ENCODE results near the gene CAMK1D. TPM values are rescaled to one million over a fixed set of nuclear protein-coding genes. Genes with fewer than 3 reads are reported as not detected.

CAMK1D gene
- total and polyA plus RNA-seq, 8 donors, result 1.4 to 26.9 (median 3.9) TPM

DNA sequence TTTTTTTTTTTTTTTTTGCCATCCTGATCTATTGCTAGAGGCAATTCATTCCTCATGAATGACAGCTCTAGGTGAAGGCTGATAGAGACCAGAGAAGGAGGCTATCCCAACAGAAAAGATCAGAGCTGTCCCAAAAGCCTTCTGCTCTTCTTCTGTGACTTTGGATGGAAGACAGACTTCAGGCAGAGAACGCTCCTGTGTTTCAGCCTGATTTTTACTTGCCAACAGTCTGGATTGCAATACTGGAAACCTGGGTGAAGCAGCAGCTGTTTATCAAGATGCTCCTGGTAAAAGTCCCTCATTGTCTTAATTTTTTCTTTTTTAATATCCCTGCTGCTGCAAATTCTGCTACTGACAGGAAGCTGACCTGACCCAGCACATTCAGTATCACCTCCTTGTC, 432.6 kb downstream of the CAMK1D start:
- H3K4me1 ChIP-seq, result peaks cover 0 to 5% (median 0%) of the 10 kb centered on the region in 4 donors
- no peaks in the 10 kb centered on the region for H3K9me3 ChIP-seq
- TF ChIP-seq POLR2A (IDR thresholded peaks at IDR 0.05), result no peak
- no peak for TF ChIP-seq EP300 (IDR thresholded peaks at IDR 0.05)
- WGBS, 5 donors, result 78 to 92% (median 82%) methylated on average over 1 of the region's 1 CpG
- H3K27me3 ChIP-seq, result no peaks in the 10 kb centered on the region
- no peak overlapping the region for H3K4me3 ChIP-seq
- intact Hi-C loops (cut with DNase I; ENCODE audit: low total_unique reads), result loop anchor here (10.0 kb wide), 1 partner anchor 113 kb away; no protein-coding TSS in a partner anchor
- DNase-seq, result no peak
- H3K27ac ChIP-seq, result no peak overlapping the region
- H3K36me3 ChIP-seq, result no peaks in the 10 kb centered on the region

DNA sequence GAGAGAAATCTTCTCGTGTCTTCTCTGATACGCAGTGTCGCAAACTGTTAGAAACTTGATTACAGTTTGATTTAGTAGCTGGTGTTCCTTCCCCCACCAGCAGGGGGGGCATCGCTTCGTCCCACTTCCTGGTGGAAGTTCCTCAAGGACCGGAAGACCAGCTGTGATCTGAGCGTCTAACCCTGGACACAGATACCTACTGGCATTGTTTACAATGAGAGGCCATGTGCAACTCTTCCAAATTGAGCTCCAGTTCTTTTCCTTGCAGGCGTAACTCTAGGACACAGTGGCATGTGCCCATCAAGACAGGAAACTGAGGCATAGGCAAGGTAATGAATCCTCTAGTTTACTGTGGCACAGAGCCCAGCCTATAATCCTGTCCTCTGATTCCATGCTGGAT, 433.2 kb downstream of the CAMK1D start:
- Histone ChIP-seq H3K4me3 (no peak overlapping the region), H3K27ac (no peak overlapping the region), H3K9me3 (no peaks in the 10 kb centered on the region), H3K4me1 (peaks cover 0 to 5% (median 0%) of the 10 kb centered on the region in 4 donors), H3K36me3 (no peaks in the 10 kb centered on the region), H3K27me3 (no peaks in the 10 kb centered on the region)
- intact Hi-C loops (cut with DNase I; ENCODE audit: low total_unique reads), result loop anchor here (10.0 kb wide), 1 partner anchor 112 kb away; no protein-coding TSS in a partner anchor
- 50 to 56% (median 53%) methylated on average over 8 of the region's 8 CpGs for WGBS, 5 donors
- DNase-seq, result peak; percentile 47 to 49
- TF ChIP-seq POLR2A (IDR thresholded peaks at IDR 0.05) (no peak), EP300 (IDR thresholded peaks at IDR 0.05) (no peak), POLR2AphosphoS5 (IDR thresholded peaks at IDR 0.05) (no peak)
- TF ChIP-seq, protein P1, sequence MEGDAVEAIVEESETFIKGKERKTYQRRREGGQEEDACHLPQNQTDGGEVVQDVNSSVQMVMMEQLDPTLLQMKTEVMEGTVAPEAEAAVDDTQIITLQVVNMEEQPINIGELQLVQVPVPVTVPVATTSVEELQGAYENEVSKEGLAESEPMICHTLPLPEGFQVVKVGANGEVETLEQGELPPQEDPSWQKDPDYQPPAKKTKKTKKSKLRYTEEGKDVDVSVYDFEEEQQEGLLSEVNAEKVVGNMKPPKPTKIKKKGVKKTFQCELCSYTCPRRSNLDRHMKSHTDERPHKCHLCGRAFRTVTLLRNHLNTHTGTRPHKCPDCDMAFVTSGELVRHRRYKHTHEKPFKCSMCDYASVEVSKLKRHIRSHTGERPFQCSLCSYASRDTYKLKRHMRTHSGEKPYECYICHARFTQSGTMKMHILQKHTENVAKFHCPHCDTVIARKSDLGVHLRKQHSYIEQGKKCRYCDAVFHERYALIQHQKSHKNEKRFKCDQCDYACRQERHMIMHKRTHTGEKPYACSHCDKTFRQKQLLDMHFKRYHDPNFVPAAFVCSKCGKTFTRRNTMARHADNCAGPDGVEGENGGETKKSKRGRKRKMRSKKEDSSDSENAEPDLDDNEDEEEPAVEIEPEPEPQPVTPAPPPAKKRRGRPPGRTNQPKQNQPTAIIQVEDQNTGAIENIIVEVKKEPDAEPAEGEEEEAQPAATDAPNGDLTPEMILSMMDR (IDR thresholded peaks at IDR 0.05), result peak in 4 of 7 experiments; percentile 65 to 74 (median 68)

DNA sequence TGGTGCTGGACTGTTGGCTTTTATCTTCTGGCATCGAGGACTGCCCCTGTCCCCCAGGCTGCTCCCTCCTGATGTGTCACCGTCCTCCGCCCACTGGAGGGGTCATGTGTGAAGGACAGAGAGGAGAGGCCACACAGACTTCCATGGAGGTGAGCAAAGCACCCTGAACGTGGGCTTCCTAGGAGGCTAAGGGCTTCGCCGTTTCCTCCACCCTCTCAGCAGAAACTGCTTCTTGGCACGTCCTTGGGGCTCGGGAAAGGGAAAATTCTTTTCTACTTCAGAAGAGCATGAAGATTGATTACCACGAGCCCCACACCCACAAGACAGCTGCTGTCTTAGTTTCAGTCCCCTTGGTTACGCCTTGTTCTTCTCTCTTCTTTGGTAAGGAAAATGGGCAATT, 433.9 kb downstream of the CAMK1D start:
- H3K27ac ChIP-seq, result no peak overlapping the region

DNA sequence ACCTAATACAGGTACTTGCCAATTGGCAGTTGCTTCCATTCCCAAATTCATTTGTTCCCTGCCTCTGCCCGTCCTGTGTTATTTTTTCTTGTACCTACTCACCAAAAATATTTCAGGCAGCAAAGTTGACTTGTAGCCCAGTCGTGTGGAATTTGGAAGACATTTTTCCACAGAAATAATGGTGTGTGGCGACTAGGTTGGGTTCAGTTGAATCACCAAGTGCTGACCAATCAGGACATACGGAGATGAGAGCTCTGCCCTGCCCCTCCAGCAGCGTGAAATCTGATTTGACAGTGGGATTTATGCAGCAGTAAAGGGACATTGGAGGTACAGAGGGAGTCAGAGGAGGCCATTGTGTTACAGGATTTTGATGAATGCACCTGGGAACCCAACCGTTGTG, 435.3 kb downstream of the CAMK1D start:
- TF ChIP-seq, protein P1 (IDR thresholded peaks at IDR 0.05), result no peak
- no peak for TF ChIP-seq EP300 (IDR thresholded peaks at IDR 0.05)
- no peak for TF ChIP-seq POLR2AphosphoS5 (IDR thresholded peaks at IDR 0.05)
- no peak for TF ChIP-seq POLR2A (IDR thresholded peaks at IDR 0.05)
- Histone ChIP-seq H3K4me3 (no peak overlapping the region), H3K36me3 (no peaks in the 10 kb centered on the region), H3K27me3 (no peaks in the 10 kb centered on the region), H3K27ac (no peak overlapping the region), H3K4me1 (peaks cover 0 to 5% (median 0%) of the 10 kb centered on the region in 4 donors), H3K9me3 (no peaks in the 10 kb centered on the region)
- no peak for DNase-seq
- intact Hi-C loops (cut with DNase I; ENCODE audit: low total_unique reads), result loop anchor here (10.0 kb wide), 1 partner anchor 110 kb away; no protein-coding TSS in a partner anchor
- WGBS, 5 donors, result 82 to 91% (median 87%) methylated on average over 6 of the region's 6 CpGs

More for the DNA sequence above, 433.9 kb downstream of the CAMK1D start:
- Histone ChIP-seq H3K4me3 (no peak overlapping the region), H3K9me3 (no peaks in the 10 kb centered on the region), H3K4me1 (peaks cover 0 to 5% (median 0%) of the 10 kb centered on the region in 4 donors), H3K36me3 (no peaks in the 10 kb centered on the region), H3K27me3 (no peaks in the 10 kb centered on the region)
- DNase-seq, result peak in 1 of 2 donors; percentile 77
- 62 to 79% (median 72%) methylated on average over 10 of the region's 10 CpGs for WGBS, 5 donors
- no peak for TF ChIP-seq EP300 (IDR thresholded peaks at IDR 0.05)
- TF ChIP-seq POLR2A (IDR thresholded peaks at IDR 0.05), result no peak
- no peak for TF ChIP-seq POLR2AphosphoS5 (IDR thresholded peaks at IDR 0.05)
- TF ChIP-seq, protein P1 (IDR thresholded peaks at IDR 0.05), result no peak
- intact Hi-C loops (cut with DNase I; ENCODE audit: low total_unique reads), result loop anchor here (10.0 kb wide), 1 partner anchor 112 kb away; no protein-coding TSS in a partner anchor

DNA sequence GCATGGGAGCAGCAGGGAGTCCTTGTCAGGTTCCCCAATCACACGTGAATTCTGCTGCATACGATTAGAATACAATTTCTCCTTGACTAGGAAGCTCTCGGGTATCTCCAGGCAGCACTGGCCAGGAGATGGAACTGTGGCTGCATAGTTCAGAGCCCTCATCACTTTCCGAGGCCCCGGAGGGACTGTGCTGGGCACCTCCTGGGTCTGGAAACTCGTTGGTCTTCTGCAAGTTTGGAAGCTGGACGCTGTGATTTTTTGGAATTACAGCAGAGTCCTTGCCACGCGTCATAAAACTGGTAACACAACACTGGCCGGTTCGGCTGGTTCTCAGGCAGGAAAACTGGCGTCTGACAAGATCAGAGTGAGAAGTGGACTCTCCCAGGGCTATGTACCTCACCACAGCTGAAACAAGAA, 436.1 kb downstream of the CAMK1D start:
- no peak for TF ChIP-seq EP300 (IDR thresholded peaks at IDR 0.05)
- no peak for TF ChIP-seq POLR2AphosphoS5 (IDR thresholded peaks at IDR 0.05)
- DNase-seq, result no peak
- intact Hi-C loops (cut with DNase I; ENCODE audit: low total_unique reads), result loop anchor here (10.0 kb wide), 1 partner anchor 109 kb away; no protein-coding TSS in a partner anchor
- Histone ChIP-seq H3K36me3 (no peaks in the 10 kb centered on the region), H3K4me1 (peaks cover 0 to 5% (median 0%) of the 10 kb centered on the region in 4 donors), H3K4me3 (no peak overlapping the region), H3K27ac (no peak overlapping the region), H3K27me3 (no peaks in the 10 kb centered on the region), H3K9me3 (no peaks in the 10 kb centered on the region)
- WGBS, 5 donors, result 69 to 75% (median 72%) methylated on average over 9 to 12 of the region's 12 CpGs

All from stomach (tissue), 9 donors.